SU-DHL-6 (cell line): ENCODE measurements around the gene PTPRE.

Experiments
- H2AFZ ChIP-seq: fragments of 200-600 bp; sonication (generic); 2 replicates; pipeline ENCODE4 v1.6.1; 2014; ENCODE audit warnings: low read depth, mild to moderate bottlenecking, moderate library complexity, mixed read lengths, antibody characterized with exemption, low read length; ENCODE audit not compliant: severe bottlenecking
- H3F3A ChIP-seq: fragments of 200-600 bp; shearing (Covaris generic); 2 replicates; pipeline ENCODE4 v1.6.0; 2016; ENCODE audit warnings: antibody characterized with exemption, mild to moderate bottlenecking; ENCODE audit not compliant: insufficient read depth
- H3K27ac ChIP-seq: fragments of 200-600 bp; sonication (generic); 2 replicates; pipeline ENCODE4 v1.5.1; 2016; ENCODE audit warnings: low read depth, mild to moderate bottlenecking, low read length, moderate library complexity, mixed read lengths
- H3K27me3 ChIP-seq: fragments of 200-600 bp; sonication (generic), shearing (Covaris generic); 2 replicates; pipeline ENCODE4 v1.6.0; 2014; ENCODE audit warnings: mild to moderate bottlenecking, low read length
- H3K36me3 ChIP-seq: fragments of 200-600 bp; sonication (generic); 2 replicates; pipeline ENCODE4 v1.6.1; 2014; ENCODE audit warnings: mild to moderate bottlenecking, low read length, mixed read lengths
- H3K4me2 ChIP-seq: fragments of 300-600, 200-600 bp; shearing (Covaris generic), sonication (generic); 2 replicates; pipeline ENCODE4 v1.6.0; 2014; ENCODE audit warnings: low read length, low read depth, mild to moderate bottlenecking; ENCODE audit not compliant: poor library complexity, severe bottlenecking
- H3K4me3 ChIP-seq: fragments of 200-600 bp; sonication (generic); 2 replicates; pipeline ENCODE4 v1.5.1; 2014; ENCODE audit warnings: antibody characterized with exemption, low read length, mild to moderate bottlenecking, mixed read lengths; ENCODE audit not compliant: insufficient read depth, poor library complexity, severe bottlenecking
- H3K79me2 ChIP-seq: fragments of 200-600 bp; sonication (generic); 2 replicates; pipeline ENCODE4 v1.6.1; 2014; ENCODE audit warnings: mild to moderate bottlenecking, low read length, moderate library complexity; ENCODE audit not compliant: insufficient read depth
- H3K9ac ChIP-seq: fragments of 200-600 bp; sonication (generic); 2 replicates; pipeline ENCODE4 v1.7.0; 2014; ENCODE audit warnings: mild to moderate bottlenecking, low read length
- H3K9me2 ChIP-seq: fragments of 200-600 bp; sonication (generic); replicated peaks from 2 replicates; pipeline ENCODE4 v1.6.1; 2014; ENCODE audit warnings: low read length; ENCODE audit not compliant: insufficient read depth
- H3K9me3 ChIP-seq: fragments of 200-600 bp; sonication (generic); 2 replicates; pipeline ENCODE4 v1.6.1; 2014; ENCODE audit warnings: low read length, mixed read lengths; ENCODE audit not compliant: insufficient read depth
- H4K20me1 ChIP-seq: fragments of 200-600 bp; sonication (generic); 2 replicates; pipeline ENCODE4 v1.6.1; 2014; ENCODE audit warnings: low read depth, mild to moderate bottlenecking, antibody characterized with exemption, low read length, moderate library complexity, mixed read lengths
- EZH2phosphoT487 ChIP-seq: fragments of 200-600 bp; sonication (generic), shearing (Covaris generic); conservative IDR thresholded peaks from 2 replicates; pipeline ENCODE4 v1.6.1; 2018; ENCODE audit warnings: mild to moderate bottlenecking, antibody characterized with exemption, low read length, moderate library complexity, mixed read lengths
- TF ChIP-seq, protein P1 (sequence below): fragments of 200-600 bp; sonication (generic); IDR thresholded peaks from one replicate; pipeline ENCODE4 v1.5.1; 2017; ENCODE audit warnings: antibody characterized with exemption, mild to moderate bottlenecking, low read length, moderate library complexity; ENCODE audit not compliant: insufficient read depth, poor library complexity, severe bottlenecking

The PTPRE gene

DNA sequence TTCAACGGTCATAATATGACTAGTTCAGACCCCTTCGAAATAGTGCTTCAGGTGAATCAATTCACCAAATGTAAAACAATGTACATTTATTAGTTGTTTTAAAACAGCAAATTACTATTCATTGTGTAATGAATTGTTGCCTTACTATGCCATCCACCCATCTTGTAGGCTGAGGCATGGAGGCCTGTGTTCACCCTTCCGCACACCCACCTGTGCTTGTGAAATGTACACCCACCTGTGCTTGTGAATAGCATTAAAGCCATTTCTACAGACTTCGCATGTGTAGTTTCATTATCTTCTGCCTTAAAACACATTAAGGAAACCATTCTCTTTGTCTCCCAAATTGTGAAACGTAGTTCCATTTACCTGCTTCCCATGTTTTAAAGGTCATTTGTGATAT lies 31.0 kb upstream of the PTPRE start:
- Histone ChIP-seq H3K9me3 (no peaks in the 10 kb centered on the region), H3K27ac (no peak overlapping the region), H3K4me2 (no peak overlapping the region), H3K36me3 (no peaks in the 10 kb centered on the region), H4K20me1 (no peaks in the 10 kb centered on the region), H3K79me2 (no peaks in the 10 kb centered on the region), H3K9me2 (no peaks in the 10 kb centered on the region), H3K27me3 (no peaks in the 10 kb centered on the region), H3F3A (no peaks in the 10 kb centered on the region), H2AFZ (no peak overlapping the region), H3K4me3 (no peak overlapping the region), H3K9ac (no peak overlapping the region)
- TF ChIP-seq, protein P1, sequence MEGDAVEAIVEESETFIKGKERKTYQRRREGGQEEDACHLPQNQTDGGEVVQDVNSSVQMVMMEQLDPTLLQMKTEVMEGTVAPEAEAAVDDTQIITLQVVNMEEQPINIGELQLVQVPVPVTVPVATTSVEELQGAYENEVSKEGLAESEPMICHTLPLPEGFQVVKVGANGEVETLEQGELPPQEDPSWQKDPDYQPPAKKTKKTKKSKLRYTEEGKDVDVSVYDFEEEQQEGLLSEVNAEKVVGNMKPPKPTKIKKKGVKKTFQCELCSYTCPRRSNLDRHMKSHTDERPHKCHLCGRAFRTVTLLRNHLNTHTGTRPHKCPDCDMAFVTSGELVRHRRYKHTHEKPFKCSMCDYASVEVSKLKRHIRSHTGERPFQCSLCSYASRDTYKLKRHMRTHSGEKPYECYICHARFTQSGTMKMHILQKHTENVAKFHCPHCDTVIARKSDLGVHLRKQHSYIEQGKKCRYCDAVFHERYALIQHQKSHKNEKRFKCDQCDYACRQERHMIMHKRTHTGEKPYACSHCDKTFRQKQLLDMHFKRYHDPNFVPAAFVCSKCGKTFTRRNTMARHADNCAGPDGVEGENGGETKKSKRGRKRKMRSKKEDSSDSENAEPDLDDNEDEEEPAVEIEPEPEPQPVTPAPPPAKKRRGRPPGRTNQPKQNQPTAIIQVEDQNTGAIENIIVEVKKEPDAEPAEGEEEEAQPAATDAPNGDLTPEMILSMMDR: no peak
- TF ChIP-seq EZH2phosphoT487: no peak

DNA sequence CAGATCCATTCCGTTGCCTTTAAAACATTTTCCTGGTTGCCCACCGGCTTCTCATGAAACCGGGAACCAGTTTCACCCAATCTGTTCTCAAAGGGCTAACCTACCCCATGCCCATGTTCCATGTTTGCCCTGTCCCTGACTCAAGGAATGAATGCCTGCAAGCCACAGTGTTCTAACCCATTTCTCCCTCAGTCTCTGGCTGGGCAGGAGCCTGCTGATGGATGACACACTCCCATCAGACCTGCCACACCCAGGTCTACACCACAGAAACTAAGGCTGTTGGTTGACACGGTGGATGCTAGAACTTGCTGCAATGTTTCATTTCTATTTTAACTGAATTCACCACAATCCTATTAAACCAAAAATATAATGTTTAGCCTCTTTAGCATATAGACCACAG lies 29.8 kb upstream of the PTPRE start:
- Histone ChIP-seq H2AFZ (no peak overlapping the region), H4K20me1 (no peaks in the 10 kb centered on the region), H3K36me3 (no peaks in the 10 kb centered on the region), H3F3A (no peaks in the 10 kb centered on the region), H3K4me2 (no peak overlapping the region), H3K4me3 (no peak overlapping the region), H3K27ac (no peak overlapping the region), H3K27me3 (no peaks in the 10 kb centered on the region), H3K79me2 (no peaks in the 10 kb centered on the region), H3K9me3 (no peaks in the 10 kb centered on the region), H3K9me2 (no peaks in the 10 kb centered on the region), H3K9ac (no peak overlapping the region)
- no peak for TF ChIP-seq EZH2phosphoT487
- TF ChIP-seq, protein P1: no peak

DNA sequence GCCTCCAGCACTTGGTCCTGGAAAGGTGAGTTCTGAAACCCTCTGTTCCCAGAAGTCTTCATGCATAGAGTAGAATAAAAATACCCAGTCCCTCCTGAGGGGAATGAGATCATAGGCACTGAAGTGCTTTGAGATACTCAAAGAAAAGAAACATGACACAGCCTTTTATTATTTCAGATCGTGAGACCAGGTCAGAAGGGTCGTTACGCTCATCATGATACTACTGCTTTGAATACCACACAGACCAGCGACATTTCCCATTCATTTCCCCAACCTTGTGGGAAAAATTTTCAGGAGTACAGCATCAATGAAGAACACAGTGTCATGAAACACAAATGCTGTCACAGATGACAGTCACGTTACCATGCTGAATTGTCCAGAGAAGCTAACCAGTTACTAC lies 29.2 kb upstream of the PTPRE start:
- H3K9me2 ChIP-seq: no peaks in the 10 kb centered on the region
- no peak overlapping the region for H3K9ac ChIP-seq
- H3F3A ChIP-seq: no peaks in the 10 kb centered on the region
- TF ChIP-seq EZH2phosphoT487: no peak
- TF ChIP-seq, protein P1: no peak
- no peak overlapping the region for H2AFZ ChIP-seq
- no peaks in the 10 kb centered on the region for H3K36me3 ChIP-seq
- no peaks in the 10 kb centered on the region for H4K20me1 ChIP-seq
- no peak overlapping the region for H3K4me3 ChIP-seq
- H3K79me2 ChIP-seq: no peaks in the 10 kb centered on the region
- no peaks in the 10 kb centered on the region for H3K9me3 ChIP-seq
- no peaks in the 10 kb centered on the region for H3K27me3 ChIP-seq
- H3K27ac ChIP-seq: no peak overlapping the region
- no peak overlapping the region for H3K4me2 ChIP-seq
